ENCODE results near the gene EMC8. TPM values are rescaled to one million over a fixed set of nuclear protein-coding genes. Genes with fewer than 3 reads are reported as not detected.

EMC8 gene
- total and polyA plus RNA-seq, 2 of the 8 experiments (the other 6 are each of a cell fraction or from before 2014, with no cell fraction given) = 52.2 to 69.7 TPM

- TF ChIP-seq CEBPB (IDR thresholded peaks at IDR 0.05; ENCODE audit: low read depth, low read length) = no peak
- TF ChIP-seq SP1 (IDR thresholded peaks at IDR 0.05; ENCODE audit: low read depth, low read length) = no peak
- no peak for TF ChIP-seq SAP30 (IDR thresholded peaks at IDR 0.05; ENCODE audit: insufficient read depth, insufficient replicate concordance, low read length)
- TF ChIP-seq CREB1 (IDR thresholded peaks at IDR 0.05) = no peak
Measured at GRCh38 chr16:85822145-85822544, 22.8 kb upstream of the EMC8 start (continued).

Measured in H1 (cell line).